HG03442 (cell line): ENCODE measurements around the gene MRPL9.
"Not testable (repeated sequence)": the region's sequence is repeated elsewhere in the genome, so short reads cannot be mapped to it uniquely, and the experiment has no call there.

Experiments
- ATAC-seq: cut with Tn5 transposase; IDR thresholded peaks from one replicate; pipeline ENCODE4 v1.9.1; 2021; ENCODE audit warnings: mild to moderate bottlenecking, moderate library complexity; ENCODE audit not compliant: unreplicated experiment

Gene MRPL9

GRCh38 chr1:151737026-151737425 lies 26.3 kb downstream of the MRPL9 start:
- ATAC-seq = no peak

GRCh38 chr1:151733995-151734394 lies 29.3 kb downstream of the MRPL9 start:
- not testable (repeated sequence) for ATAC-seq

GRCh38 chr1:151733126-151733525 lies 30.2 kb downstream of the MRPL9 start:
- no peak for ATAC-seq

DNA sequence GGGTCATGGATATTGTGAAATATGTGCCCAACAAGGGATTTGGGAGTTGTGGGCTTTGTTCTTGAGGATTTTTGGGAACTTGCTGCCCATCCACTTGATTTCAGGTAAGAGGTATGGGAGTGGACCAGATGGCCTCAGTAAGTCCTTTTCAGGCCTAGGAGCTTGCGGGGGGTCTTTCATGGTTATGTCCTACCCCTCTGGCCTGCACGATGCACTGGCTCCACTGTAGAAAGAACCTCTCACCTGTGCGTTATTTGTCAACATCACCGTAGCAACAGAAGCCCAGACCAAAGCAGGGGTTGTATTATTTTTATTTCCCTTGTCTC lies 33.4 kb downstream of the MRPL9 start:
- no peak for ATAC-seq

DNA sequence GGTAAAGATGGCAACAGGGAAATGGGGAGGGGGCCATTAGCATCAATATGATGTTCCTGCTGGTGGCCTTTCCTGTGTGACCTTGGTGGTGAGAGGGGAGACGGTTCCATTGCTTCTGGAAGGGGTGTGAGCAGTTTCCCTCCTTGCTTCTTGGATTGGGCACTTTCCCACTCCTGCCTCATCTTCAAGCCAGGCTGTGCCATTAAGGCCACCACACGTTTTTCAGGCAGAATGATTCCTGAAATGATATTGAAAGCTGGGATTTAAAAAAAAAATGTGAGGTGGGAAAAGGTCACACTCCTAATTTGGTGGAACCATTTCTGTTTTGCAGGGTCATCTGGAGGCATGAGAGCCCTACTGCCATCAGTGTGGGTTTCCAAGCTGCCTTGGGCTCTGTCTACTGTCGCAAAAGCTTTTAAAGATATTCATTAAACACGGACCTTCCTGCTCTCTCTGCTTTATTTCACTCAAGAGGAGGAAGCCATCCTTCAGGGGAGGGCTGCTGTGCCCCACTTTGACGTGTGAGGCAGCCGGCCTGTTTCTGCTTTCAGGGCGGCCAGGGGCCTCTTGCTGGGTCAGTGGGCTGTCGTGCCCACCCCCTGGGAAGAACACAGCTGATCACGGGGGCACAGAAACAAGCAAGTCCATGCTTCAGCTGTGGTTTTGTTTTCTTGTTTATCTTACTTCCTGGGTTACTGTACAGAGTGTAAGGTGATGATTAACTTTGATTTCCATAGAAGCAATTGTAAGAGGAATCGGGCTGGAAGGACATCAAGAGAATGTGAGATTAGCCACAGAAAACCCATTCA lies 33.9 kb downstream of the MRPL9 start:
- ATAC-seq = no peak

- no peak for ATAC-seq
These were observed 34.9 kb downstream of the MRPL9 start for GRCh38 chr1:151728151-151729054.

DNA sequence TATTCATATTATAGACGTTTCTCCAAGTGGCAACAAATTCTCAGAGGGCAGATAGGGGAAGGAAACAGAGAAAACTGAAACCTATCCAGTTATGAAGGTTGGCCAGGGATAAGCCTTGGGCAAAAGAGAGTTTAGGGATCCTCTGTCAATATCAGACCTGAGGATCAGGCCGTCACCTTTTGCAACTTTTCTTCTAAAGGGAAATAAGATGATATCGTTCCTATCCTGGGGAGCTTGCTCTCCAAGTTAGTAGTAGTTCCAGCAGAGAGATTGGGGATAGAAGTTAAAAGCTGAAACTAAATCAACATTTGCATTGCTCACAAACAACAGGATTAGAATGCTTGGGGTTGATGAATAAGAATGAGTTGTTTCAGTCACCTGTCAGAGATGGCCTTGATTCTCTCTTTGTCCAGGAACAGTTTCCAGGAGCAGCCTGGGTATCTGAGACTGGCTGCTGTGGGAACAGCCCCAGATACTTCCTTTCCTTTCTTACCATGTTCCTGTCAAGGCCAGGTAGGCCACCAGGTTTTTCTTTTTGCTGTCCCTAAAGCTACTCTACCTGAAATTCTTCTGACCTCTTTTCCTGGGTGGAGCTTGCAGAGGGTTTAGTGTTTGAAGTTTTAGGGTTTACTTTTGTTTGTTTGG lies 39.4 kb downstream of the MRPL9 start:
- ATAC-seq = no peak

GRCh38 chr1:151721788-151722510 lies 41.3 kb downstream of the MRPL9 start:
- no peak for ATAC-seq

- ATAC-seq = no peak
These were observed 42.1 kb downstream of the MRPL9 start, which contains the start of gene RIIAD1 for GRCh38 chr1:151720974-151721787. TSS of gene RIIAD1 (plus strand) at chr1:151721522. CDS start at chr1:151721537, 15 bp downstream.

DNA sequence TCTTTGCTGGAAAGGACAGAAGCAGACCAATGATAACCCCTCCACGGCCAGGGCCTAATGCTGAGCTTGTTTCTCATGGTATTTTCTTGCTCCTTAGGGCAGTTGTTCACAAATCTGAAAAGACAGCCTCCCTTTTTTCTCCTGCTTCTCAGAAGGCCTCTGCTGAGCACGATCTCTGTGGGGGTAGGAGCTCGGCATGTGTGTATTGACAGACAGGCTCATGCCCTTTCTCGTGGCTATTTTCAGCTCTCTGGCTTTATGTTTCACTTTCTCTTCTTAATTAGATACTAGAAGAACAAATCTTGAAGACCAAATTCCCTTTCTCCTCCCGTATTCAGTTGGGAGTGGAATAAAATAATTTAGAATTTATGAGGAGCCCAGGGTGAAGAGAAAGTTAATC lies 42.7 kb downstream of the MRPL9 start:
- ATAC-seq = no peak

DNA sequence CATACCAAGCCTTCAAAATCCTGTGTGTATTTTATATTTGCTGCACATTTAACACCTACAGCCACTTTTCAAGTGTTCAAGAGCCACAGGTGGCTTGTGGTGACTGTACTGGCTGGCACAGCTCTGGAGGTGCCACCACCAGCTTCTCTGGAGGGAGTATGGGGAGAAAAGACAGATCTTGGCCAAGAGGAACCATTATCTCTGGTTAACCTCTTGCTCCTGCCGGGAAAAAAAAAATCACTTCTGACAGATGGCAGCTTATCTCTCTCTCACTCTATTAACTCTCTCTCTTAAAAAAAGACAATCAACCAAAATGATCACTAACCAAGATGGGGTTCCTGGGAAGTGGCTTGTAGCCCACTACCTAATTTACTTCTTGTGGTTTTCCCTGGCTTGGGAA lies 43.2 kb downstream of the MRPL9 start:
- ATAC-seq = no peak

- no peak for ATAC-seq
These were observed 44.6 kb downstream of the MRPL9 start for GRCh38 chr1:151718666-151719065.

DNA sequence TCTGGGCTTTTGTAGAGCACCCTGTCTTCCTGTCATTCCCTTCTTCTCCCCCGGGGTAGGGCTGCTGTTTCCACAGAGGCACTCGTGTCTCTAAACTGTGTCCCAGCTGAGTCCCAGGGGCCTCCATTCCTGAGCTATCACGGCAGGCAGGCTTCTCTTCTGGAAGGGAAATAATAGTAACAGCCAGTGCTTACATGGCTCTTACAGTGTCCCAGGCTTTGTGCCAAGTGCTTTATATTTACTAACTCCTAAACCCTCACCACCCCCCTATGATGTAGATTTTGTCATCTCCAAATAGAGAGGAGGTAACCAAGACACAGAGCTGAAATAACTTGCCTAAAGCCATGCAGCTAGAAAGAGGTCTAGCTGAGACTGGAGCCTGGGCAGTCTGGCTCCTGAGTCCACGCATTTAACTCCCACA lies 45.3 kb downstream of the MRPL9 start:
- no peak for ATAC-seq

DNA sequence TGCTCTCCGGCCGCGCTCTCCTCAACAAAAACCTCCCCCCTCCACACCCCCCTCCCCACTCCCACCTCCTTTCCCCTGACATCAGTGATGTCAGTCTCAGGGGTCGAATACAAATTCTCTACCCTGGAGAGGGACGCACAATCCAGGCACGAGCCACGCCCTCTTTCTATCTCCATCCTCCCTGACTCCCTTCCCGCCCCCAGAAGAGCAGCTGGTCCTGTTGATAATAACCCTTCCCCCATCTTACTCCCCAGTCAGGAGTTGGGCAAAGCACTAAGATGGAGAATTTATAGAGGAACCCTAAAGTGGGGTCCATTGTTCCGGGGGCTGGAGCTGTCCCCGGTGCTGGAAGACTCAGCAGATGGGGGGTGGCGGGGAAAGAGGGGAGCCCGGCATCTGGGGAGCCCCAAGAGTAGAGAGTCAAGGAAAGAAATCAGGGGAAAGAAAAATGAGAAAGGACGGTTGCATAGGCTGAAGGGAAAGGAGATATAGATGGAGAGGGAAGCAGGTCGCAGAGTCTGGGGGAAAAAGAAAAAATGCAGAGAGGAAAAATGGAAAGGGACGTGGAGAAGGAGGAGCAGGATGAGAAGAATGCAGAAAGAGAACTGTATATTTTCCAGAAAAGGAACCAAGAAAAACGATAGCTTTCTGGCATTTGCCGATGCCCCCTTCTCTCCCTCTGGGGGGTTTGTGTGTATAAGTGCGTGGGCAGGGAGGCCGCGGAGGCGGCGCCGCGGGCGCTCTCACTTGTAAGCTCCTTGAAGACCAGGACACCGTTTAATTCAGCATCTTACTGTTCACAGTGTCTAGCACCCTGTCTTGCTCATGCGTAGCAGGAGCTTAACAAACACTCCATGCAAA lies 46.3 kb downstream of the MRPL9 start, which contains the start of gene CELF3:
Gene CELF3 (minus strand): TSS at position 33 of the 861 bp plus-strand sequence. CDS start 783 bp downstream, outside the sequence.
- ATAC-seq = no peak

- no peak for ATAC-seq
These were observed 46.9 kb downstream of the MRPL9 start for GRCh38 chr1:151716405-151716762.

DNA sequence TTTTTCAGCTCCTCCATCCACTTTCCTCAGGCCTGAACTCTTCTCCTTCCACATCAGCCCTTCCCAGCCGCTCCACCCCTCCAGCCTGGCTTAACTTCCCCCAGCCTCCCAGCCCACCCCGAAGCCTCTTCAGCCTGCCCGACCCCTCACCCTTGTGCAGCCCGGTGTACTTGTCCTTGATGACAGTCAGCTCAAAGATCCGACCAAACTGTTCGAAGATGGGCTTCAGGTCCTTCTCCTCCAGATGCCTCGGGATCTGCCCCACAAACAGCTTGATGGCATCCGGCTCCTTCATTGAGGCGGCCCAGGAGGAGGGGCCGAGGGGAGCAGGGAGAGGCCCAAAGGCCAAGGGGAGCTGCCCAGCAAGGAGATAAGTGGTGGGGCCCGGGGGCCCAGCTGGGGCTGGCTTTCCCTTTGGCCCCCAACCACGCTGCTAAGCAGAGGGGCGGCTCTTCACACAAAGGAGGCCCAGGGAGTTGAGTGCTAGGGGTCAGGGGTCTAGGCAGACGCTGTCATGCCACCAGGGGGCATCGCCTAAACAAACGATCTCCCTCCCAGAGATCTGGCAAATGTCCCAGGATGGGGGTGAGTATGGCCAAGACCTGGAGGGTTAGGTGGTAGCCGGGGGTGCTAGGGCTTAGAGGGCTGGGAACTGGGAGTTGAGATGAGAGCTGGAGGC lies 47.4 kb downstream of the MRPL9 start:
- no peak for ATAC-seq

- ATAC-seq = no peak
These were observed 48.2 kb downstream of the MRPL9 start for GRCh38 chr1:151714820-151715725.
